ENCODE data around the gene ITGA8.

ITGA8 gene

DNA sequence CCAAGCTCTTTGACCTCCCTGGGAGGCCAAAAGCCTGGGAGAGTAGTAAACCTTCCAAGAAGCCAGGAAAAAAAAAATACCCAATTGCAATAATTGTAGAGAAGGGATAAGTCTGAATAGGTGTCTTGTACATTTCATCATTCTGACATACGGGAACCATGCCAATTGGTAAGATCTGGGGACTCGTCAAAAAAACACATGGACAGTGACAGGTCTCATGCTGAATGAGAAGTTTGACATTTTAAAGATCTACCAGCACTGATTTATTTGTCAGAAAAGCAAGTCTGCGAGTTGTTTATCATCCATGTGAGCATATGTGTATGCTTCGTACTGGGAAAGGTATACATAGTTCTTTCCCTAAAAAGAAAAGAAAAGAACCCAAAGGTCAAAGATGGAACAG, 4.1 kb upstream of the ITGA8 start:
- DNase-seq (ENCODE audit: low read depth), result no peak
- H3K4me3 ChIP-seq (ENCODE audit: low read depth, low read length), result no peak overlapping the region
- TF ChIP-seq CTCF (IDR thresholded peaks at IDR 0.05; ENCODE audit: low read depth, low read length, missing control alignments), result no peak

- no peak overlapping the region for H3K4me3 ChIP-seq (ENCODE audit: low read depth, low read length)
- TF ChIP-seq CTCF (IDR thresholded peaks at IDR 0.05; ENCODE audit: low read depth, low read length, missing control alignments), result no peak
Measured at GRCh38 chr10:15720635-15721287, 1.0 kb upstream of the ITGA8 start.

GRCh38 chr10:15719049-15719898, 448 bp downstream of the ITGA8 start:
- no peak for DNase-seq (ENCODE audit: low read depth)
- no peak for TF ChIP-seq CTCF (IDR thresholded peaks at IDR 0.05; ENCODE audit: low read depth, low read length, missing control alignments)
- no peak overlapping the region for H3K4me3 ChIP-seq (ENCODE audit: low read depth, low read length)

More at GRCh38 chr10:15720635-15721287, 1.0 kb upstream of the ITGA8 start:
- DNase-seq (ENCODE audit: low read depth), result no peak

DNA sequence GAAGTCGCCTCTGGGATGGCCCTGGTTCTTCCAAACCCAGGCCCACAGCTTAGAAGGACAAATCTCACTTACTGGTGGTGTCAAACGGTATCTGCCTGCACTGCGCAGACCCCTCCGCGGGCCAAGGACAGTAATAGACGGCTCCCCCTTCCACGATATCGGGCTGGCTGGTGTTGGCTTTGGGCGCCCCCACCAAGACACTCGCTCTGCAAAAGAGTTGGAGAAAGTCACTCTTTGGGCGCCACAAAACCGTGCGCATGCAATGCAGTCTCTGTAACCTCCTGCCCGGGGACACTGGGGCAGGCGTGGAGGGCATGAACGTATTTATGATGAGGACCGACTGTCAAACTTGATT, 1.1 kb downstream of the ITGA8 start:
- no peak overlapping the region for H3K4me3 ChIP-seq (ENCODE audit: low read depth, low read length)
- TF ChIP-seq CTCF (IDR thresholded peaks at IDR 0.05; ENCODE audit: low read depth, low read length, missing control alignments), result no peak
- no peak for DNase-seq (ENCODE audit: low read depth)

DNA sequence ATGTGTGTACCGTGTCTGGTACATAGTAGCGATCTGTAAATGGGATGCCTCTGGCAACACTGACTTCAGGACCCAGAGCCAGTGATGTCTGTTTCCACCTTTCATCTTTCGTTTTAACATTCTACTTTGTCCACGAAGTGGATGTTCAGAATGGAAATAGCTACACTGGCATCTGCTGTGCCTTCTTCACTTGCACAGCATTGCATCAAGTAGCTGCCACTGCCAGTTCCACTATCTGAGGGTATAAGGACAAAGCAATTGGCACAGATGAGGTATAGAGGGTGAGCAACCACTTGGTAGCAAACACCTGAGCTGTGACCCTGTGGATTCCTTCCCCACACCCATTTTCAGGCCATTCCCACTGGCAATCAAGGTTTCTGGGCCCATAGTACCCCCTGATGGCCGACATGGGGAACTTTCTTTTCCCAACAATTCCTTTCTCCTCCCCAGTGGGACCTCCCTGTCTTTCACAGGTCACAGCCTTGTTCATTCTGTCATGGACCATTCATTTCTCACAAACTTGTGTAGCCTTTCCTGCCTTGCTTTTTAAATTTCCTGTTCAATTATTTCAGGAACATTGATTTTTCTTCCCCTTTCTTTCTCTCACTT, 4.0 kb downstream of the ITGA8 start:
- no peak overlapping the region for H3K4me3 ChIP-seq (ENCODE audit: low read depth, low read length)
- DNase-seq (ENCODE audit: low read depth), result no peak
- TF ChIP-seq CTCF (IDR thresholded peaks at IDR 0.05; ENCODE audit: low read depth, low read length, missing control alignments), result peak; percentile 31

DNA sequence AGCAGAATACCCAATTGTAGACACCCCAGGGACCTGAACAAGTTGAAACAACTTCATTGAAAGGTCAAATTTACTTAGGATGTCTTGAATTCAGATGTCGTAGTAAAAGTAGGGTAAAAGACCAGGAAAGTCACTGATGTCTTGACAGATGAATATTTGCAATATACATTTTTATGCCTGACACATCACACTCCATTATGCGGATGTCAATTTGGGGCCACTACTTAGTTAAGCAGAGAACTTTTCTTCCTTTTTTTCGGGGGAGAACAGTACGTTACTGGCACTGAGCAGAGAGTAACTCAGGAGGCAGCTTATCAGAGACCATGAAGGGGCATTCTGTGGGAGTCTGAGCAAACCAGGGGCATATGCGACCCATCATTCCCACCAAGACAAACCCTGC, 4.9 kb downstream of the ITGA8 start:
- no peak overlapping the region for H3K4me3 ChIP-seq (ENCODE audit: low read depth, low read length)
- TF ChIP-seq CTCF (IDR thresholded peaks at IDR 0.05; ENCODE audit: low read depth, low read length, missing control alignments), result no peak
- no peak for DNase-seq (ENCODE audit: low read depth)

All from GM12864 (cell line).